ENCODE data around the gene TARP.
"Not testable (repeated sequence)": the region's sequence is repeated elsewhere in the genome, so short reads cannot be mapped to it uniquely, and the experiment has no call there.

Gene TARP

GRCh38 chr7:38242814-38243213 is 30.6 kb downstream of the TARP start:
- DNase-seq (ENCODE audit: low read depth) = no peak
- no peak for TF ChIP-seq CTCF (IDR thresholded peaks at IDR 0.05; ENCODE audit: low read length, missing control alignments)
- no peak overlapping the region for H3K4me3 ChIP-seq (replicated peaks; ENCODE audit: low read depth, low read length)

- no peak for TF ChIP-seq CTCF (IDR thresholded peaks at IDR 0.05; ENCODE audit: low read length, missing control alignments)
- no peak for DNase-seq (ENCODE audit: low read depth)
- H3K4me3 ChIP-seq (replicated peaks; ENCODE audit: low read depth, low read length) = no peak overlapping the region
Observed at GRCh38 chr7:38241071-38241470, 32.4 kb downstream of the TARP start.

GRCh38 chr7:38239129-38239528 is 34.3 kb downstream of the TARP start:
- H3K4me3 ChIP-seq (replicated peaks; ENCODE audit: low read depth, low read length); DNase-seq (ENCODE audit: low read depth): not testable (repeated sequence)

DNA sequence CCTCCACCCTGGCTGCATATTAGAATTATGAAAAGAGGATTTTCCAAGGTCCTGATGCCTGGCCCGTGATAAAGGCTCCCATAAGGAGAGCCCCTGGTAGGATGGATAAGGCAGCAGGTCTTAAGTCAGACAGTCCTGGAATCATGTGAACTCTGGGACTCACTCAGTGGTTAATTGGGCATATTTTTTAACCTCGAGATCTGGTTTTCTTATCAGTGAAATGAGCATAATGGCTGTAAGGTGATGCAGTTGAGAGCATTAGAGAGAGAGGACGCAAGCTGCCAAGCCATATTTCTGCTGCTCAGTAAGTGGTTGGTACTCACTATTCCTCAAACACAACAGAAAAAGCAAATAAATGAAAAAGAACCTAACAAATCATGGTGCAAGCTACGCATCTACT is 37.8 kb downstream of the TARP start:
- H3K4me3 ChIP-seq (replicated peaks; ENCODE audit: low read depth, low read length) = no peak overlapping the region
- DNase-seq (ENCODE audit: low read depth) = no peak
- TF ChIP-seq CTCF (IDR thresholded peaks at IDR 0.05; ENCODE audit: low read length, missing control alignments) = no peak

DNA sequence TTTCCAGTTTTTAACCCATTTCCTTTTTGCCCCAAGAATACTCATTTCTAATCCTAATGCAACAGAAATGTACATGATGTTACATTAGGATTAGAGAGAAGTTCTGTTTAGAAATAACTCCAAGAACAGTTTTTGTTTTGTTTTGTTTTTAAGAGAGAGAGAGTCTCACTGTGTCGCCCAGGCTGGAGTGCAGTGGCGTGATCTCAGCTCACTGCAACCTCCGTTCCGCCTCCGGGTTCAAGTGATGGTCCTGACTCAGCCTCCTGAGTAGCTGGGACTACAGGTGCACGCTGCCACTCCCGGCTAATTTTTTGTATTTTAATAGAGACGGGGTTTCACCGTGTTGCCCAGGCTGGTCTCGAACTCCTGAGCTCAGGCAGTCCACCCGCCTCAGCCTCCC is 38.7 kb downstream of the TARP start:
- H3K4me3 ChIP-seq (replicated peaks; ENCODE audit: low read depth, low read length); DNase-seq (ENCODE audit: low read depth): not testable (repeated sequence)

DNA sequence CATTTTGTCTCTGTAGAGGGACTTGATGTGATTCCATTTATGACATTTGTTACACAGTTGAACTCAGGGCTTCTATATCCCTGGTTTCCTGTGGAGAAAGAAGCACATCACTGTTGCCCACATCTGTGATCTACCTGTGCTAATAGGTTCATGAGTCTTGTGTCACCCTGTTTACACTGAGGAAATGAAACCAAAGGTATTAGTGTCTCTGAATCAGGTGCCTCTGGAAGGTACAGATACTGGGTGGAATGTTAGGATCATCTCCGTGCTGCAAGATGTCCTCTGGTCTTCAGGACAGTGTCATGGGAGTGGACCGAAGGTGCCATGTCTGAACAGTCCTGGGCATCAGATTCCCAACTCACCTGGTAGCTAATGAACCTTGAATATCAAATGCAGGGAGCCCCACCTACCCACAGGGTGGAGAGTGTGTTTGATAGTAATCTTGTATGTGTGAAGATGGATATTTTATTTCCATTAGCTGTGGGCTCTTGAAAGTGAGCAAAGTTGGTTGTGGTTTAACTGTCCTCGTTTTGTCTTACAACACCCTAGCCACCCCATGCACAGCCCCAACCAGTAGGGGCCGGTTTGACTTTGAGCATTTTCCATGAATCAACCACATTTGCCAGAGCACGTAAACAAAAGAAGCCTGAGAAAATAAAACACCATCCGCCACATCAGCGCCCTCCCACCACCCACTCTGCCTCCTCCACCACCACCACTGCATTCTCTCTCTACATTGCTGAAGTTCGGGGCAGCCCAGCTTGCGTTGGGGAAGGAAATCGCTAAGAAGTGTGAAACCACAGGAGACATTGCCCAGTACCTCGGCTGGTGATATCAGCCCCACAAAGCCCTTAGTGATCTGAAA is 40.7 kb downstream of the TARP start:
- no peak for TF ChIP-seq CTCF (IDR thresholded peaks at IDR 0.05; ENCODE audit: low read length, missing control alignments)
- no peak overlapping the region for H3K4me3 ChIP-seq (replicated peaks; ENCODE audit: low read depth, low read length)
- DNase-seq (ENCODE audit: low read depth) = no peak

- H3K4me3 ChIP-seq (replicated peaks; ENCODE audit: low read depth, low read length) = no peak overlapping the region
- DNase-seq (ENCODE audit: low read depth) = no peak
- no peak for TF ChIP-seq CTCF (IDR thresholded peaks at IDR 0.05; ENCODE audit: low read length, missing control alignments)
Observed at GRCh38 chr7:38229884-38230642, 43.4 kb downstream of the TARP start.

DNA sequence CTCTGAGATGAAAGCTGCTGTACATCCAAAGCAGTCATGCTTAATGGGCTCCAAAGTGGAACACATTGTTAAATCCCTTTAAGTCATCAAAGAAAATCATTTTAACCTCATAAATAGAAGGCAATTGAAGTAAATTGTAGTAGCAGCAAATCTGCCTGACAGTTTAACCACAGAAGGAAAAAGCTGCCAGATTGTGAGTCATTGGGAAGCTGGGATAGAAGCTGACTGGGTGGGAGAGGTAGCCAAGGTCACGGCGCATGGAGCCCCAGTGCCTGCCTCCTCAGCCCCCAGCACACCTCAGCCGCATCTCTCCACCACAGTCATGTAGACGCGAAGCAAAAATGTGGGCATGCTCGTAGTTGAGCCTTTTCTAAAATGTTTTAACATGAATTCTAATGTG is 44.0 kb downstream of the TARP start:
- no peak overlapping the region for H3K4me3 ChIP-seq (replicated peaks; ENCODE audit: low read depth, low read length)
- no peak for TF ChIP-seq CTCF (IDR thresholded peaks at IDR 0.05; ENCODE audit: low read length, missing control alignments)
- DNase-seq (ENCODE audit: low read depth) = peak; percentile 16
